Nephron progenitor cell (in vitro differentiated cells): ENCODE results near the gene NR1I2.

Source experiments
- DNase-seq: peaks from one replicate; pipeline ENCODE4 v3.0.0; 2021
- H3K27ac Mint-ChIP-seq: 2 replicates; pipeline ENCODE4 v1.8.0; 2021; ENCODE audit warnings: mild to moderate bottlenecking, moderate library complexity, mixed read lengths
- H3K27me3 Mint-ChIP-seq: 2 replicates; pipeline ENCODE4 v1.8.0; 2021; ENCODE audit warnings: mild to moderate bottlenecking, low read depth, mixed read lengths; ENCODE audit not compliant: poor library complexity
- H3K36me3 Mint-ChIP-seq: 2 replicates; pipeline ENCODE4 v1.8.0; 2021; ENCODE audit warnings: low read depth, mixed read lengths
- H3K4me1 Mint-ChIP-seq: 2 replicates; pipeline ENCODE4 v1.8.0; 2021; ENCODE audit warnings: mixed read lengths
- H3K4me3 Mint-ChIP-seq: 2 replicates; pipeline ENCODE4 v1.8.0; 2021; ENCODE audit warnings: mild to moderate bottlenecking, moderate library complexity, mixed read lengths
- H3K9me3 Mint-ChIP-seq: 2 replicates; pipeline ENCODE4 v1.8.0; 2021; ENCODE audit warnings: mild to moderate bottlenecking, moderate library complexity, mixed read lengths
- CTCF ChIP-seq: fragments of 200-600 bp; sonication (generic); IDR thresholded peaks from 2 replicates; pipeline ENCODE4 v1.5.0; 2021; ENCODE audit warnings: antibody characterized with exemption

Gene NR1I2

DNA sequence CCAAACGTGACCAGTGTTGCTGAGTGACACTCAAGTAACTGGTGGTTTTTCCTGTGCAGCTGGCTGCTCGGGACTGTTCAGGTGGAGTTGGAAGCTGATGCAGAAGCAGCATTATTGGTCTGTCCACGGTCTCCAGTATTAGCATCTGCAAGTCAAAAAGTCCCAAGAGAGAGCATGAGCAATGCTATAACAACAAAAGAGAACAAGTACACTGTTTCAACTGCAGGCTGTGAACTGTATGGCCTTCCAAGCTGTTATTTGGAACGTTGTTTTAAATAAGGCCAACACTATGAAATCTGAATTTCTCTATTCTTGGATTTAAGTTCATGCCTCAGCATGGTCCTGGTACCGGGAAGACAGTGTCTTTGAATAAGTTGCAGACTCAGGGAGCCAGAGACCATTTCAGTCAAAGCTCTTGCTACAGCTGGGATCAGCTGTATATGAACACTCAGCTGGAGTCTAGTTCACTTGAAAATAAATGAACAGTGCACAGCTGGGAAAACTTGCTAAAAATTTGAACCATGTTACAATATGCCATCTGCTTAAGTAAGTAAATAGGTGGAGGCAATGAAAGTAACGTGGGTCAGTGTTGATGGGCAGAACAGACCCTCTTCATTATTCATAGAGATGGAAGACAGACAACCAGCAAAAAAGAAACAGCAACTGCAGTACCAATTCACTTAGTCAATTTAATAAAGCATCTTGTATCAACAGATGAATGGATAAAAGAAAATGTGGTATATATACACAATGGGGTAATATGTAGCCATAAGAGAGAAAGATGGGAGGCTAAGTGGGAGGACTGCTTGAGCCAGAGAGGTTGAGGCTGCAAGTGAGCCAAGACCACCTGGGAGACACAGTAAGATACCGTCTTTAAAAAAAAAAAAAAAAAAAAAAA, 45.1 kb downstream of the NR1I2 start:
- Mint-ChIP-seq H3K36me3 (peaks cover 24% of the 10 kb centered on the region), H3K9me3 (no peaks in the 10 kb centered on the region), H3K27me3 (no peaks in the 10 kb centered on the region), H3K27ac (no peak overlapping the region), H3K4me3 (no peak overlapping the region), H3K4me1 (peaks cover 21% of the 10 kb centered on the region)
- no peak for TF ChIP-seq CTCF
- no peak for DNase-seq

DNA sequence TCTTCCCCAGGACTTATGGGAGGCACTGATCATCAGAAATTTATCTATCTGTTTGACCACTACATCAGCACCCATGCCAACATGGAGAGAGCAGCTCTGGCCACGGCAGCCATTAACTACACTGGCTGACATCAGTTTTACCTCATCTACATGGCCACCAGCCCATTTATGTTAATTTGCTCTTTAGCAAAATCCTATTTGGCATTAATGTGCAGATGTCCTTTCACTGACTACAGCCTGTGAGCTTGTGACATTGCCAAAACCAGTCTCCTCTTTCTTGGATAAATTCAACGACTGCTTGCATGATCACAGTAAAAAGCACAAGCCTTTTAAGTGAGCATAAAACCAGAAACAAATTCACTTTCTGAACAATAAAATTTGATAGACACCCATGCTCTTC, 47.5 kb downstream of the NR1I2 start:
- Mint-ChIP-seq H3K4me1 (peaks cover 15% of the 10 kb centered on the region), H3K4me3 (no peak overlapping the region)
- no peak for DNase-seq

GRCh38 chr3:119831022-119831421, 49.1 kb downstream of the NR1I2 start:
- H3K36me3 Mint-ChIP-seq: peaks cover 34% of the 10 kb centered on the region
- peaks cover 11% of the 10 kb centered on the region for H3K4me1 Mint-ChIP-seq
- H3K27me3 Mint-ChIP-seq: no peaks in the 10 kb centered on the region
- TF ChIP-seq CTCF: no peak
- no peak for DNase-seq
- no peak overlapping the region for H3K27ac Mint-ChIP-seq
- no peaks in the 10 kb centered on the region for H3K9me3 Mint-ChIP-seq
- no peak overlapping the region for H3K4me3 Mint-ChIP-seq

More for the DNA sequence above, 47.5 kb downstream of the NR1I2 start:
- Mint-ChIP-seq H3K36me3 (peaks cover 38% of the 10 kb centered on the region), H3K27me3 (no peaks in the 10 kb centered on the region), H3K9me3 (no peaks in the 10 kb centered on the region), H3K27ac (no peak overlapping the region)
- TF ChIP-seq CTCF: no peak

GRCh38 chr3:119831941-119832371, 50.1 kb downstream of the NR1I2 start:
- Mint-ChIP-seq H3K27ac (peak overlapping the region; percentile 60), H3K27me3 (no peaks in the 10 kb centered on the region), H3K4me3 (no peak overlapping the region), H3K36me3 (peaks cover 33% of the 10 kb centered on the region), H3K4me1 (peaks cover 11% of the 10 kb centered on the region), H3K9me3 (no peaks in the 10 kb centered on the region)
- DNase-seq: no peak
- TF ChIP-seq CTCF: no peak

DNA sequence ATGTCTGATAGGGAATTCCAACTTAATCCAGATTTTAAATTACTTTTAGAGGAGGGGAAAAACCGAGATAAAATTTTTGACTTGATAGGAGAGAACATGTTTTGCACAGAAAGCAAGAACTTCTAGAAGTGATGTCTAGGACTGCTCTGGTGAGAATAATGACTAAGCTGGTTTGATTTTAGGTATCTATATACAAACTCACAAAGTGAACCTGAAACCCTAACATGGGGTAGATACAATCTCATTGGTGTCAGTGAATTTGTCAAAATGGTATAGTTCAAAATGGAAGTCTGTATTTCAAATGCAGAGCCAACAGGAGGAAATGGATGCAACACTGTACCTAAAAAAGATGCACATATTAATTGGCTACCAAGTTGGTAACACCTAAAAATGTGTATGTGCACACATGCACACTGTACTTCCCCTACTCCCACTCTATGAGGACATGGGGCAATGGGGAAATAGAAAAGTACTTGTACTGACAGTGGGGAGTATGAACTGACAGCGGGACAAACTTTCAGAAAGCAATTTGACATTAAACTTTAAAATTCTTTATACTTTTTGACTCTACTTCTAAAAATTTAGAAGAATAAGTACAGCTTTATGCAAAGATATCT, 53.0 kb downstream of the NR1I2 start:
- TF ChIP-seq CTCF: no peak
- H3K36me3 Mint-ChIP-seq: peaks cover 52% of the 10 kb centered on the region
- no peaks in the 10 kb centered on the region for H3K27me3 Mint-ChIP-seq
- no peak for DNase-seq
- H3K27ac Mint-ChIP-seq: no peak overlapping the region
- H3K4me3 Mint-ChIP-seq: no peak overlapping the region
- no peaks in the 10 kb centered on the region for H3K4me1 Mint-ChIP-seq
- no peaks in the 10 kb centered on the region for H3K9me3 Mint-ChIP-seq
